ENCODE measurements around the gene GNGT2.

Gene GNGT2

GRCh38 chr17:49240619-49241018 lies 30.2 kb upstream of the GNGT2 start:
- DNase-seq (ENCODE audit: extremely low read depth, low read depth), result no peak
- TF ChIP-seq, protein P1, sequence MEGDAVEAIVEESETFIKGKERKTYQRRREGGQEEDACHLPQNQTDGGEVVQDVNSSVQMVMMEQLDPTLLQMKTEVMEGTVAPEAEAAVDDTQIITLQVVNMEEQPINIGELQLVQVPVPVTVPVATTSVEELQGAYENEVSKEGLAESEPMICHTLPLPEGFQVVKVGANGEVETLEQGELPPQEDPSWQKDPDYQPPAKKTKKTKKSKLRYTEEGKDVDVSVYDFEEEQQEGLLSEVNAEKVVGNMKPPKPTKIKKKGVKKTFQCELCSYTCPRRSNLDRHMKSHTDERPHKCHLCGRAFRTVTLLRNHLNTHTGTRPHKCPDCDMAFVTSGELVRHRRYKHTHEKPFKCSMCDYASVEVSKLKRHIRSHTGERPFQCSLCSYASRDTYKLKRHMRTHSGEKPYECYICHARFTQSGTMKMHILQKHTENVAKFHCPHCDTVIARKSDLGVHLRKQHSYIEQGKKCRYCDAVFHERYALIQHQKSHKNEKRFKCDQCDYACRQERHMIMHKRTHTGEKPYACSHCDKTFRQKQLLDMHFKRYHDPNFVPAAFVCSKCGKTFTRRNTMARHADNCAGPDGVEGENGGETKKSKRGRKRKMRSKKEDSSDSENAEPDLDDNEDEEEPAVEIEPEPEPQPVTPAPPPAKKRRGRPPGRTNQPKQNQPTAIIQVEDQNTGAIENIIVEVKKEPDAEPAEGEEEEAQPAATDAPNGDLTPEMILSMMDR (IDR thresholded peaks at IDR 0.05; ENCODE audit: low read depth, low read length), result no peak

GRCh38 chr17:49239963-49240362 lies 29.6 kb upstream of the GNGT2 start:
- no peak for DNase-seq (ENCODE audit: extremely low read depth, low read depth)
- TF ChIP-seq, protein P1 (IDR thresholded peaks at IDR 0.05; ENCODE audit: low read depth, low read length), result no peak

DNA sequence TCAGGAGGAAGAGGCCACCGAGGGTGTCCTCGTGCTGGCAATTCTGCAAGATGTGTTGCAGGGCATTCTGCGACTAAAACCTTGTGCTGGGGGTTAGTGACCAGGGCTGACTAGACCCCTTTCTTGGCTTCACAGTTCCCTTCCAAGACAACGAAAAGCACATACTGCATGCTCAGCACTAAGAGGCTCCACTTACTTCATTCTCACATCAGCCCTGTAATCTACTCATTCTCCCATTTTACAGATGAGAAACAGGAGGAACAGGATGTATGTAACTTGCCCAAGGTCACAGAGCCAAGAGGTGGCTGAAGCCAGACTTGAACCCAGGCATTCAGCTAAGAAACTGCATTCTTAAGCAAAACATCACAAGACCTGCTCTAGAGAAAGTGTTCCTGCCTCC lies 25.5 kb upstream of the GNGT2 start:
- DNase-seq (ENCODE audit: extremely low read depth, low read depth), result no peak
- TF ChIP-seq, protein P1 (IDR thresholded peaks at IDR 0.05; ENCODE audit: low read depth, low read length), result no peak

- TF ChIP-seq, protein P1 (IDR thresholded peaks at IDR 0.05; ENCODE audit: low read depth, low read length), result no peak
Measured at GRCh38 chr17:49234509-49235080, 24.2 kb upstream of the GNGT2 start.

DNA sequence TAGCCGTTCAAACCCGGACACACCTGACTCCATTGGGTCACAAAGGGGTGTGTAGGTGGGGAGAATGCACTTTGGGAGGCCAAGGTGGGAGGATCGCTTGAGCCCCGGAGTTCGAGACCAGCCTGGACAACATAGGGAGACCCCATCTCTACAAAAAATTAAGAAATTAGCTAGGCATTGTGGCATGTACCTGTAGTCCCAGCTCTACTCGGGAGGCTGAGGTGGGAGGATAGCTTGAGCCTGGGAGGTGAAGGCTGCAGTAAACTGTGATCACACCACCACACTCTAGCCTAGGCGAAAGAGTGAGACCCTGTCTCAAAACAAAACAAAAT lies 21.2 kb upstream of the GNGT2 start:
- TF ChIP-seq, protein P1 (IDR thresholded peaks at IDR 0.05; ENCODE audit: low read depth, low read length), result no peak
- DNase-seq (ENCODE audit: extremely low read depth, low read depth), result no peak

More at GRCh38 chr17:49234509-49235080, 24.2 kb upstream of the GNGT2 start:
- DNase-seq (ENCODE audit: extremely low read depth, low read depth), result no peak

DNA sequence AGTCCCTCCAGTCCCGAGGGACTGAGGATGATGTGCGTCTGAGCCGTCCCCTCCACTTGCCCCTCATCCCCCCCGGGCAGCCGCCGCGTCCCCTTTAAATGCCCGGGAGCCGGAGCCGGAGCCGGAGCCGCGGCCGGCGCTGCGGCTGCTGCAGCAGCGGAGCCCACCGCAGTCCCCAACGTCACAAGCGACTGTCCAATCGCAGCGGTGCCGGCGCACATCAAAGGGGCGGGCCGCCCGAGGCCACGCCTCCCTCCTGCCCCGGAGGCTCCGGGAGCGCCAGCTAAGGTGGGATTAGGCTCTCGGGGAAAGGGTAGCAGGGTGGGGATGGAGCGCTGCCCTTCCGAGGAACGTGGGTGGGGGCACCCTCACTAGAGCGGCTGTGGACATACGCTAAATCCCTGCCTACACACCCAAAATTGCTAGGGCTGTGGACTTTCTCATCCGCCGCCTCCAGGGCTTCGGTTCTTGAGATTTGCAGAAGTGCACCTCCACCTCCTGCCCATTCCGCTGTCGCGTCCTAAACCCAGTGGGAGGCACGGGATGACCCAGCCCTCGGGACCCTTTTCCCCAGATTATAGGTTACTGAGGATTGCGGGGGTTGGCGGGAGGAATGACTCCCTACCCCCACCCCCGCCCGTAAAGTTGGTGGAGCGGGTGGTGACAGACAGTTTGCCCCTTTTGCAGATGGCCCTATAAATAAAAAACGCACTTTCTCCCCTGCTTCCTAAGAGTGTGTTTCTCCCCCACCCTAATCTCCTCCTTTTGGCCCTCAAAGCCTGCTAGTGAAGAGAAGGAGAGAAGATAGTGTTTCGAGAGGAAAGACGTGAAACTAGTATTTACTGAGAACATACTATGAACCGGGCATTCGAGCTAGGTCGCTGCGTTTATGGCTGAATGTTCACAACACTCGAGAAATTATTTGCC lies 20.5 kb upstream of the GNGT2 start, which contains the start of gene PHOSPHO1:
PHOSPHO1 (minus strand) TSS at position 152 of the 927 bp plus-strand sequence. CDS start 4,096 bp downstream, outside the sequence.
- DNase-seq (ENCODE audit: extremely low read depth, low read depth), result peak; percentile 30
- TF ChIP-seq, protein P1 (IDR thresholded peaks at IDR 0.05; ENCODE audit: low read depth, low read length), result no peak
